ENCODE measurements around the gene BEST2. TPM values are rescaled to one million over a fixed set of nuclear protein-coding genes. Genes with fewer than 3 reads are reported as not detected.

Gene BEST2
- total and polyA plus RNA-seq, 2 of the 4 experiments (the other 2 are of a cell fraction), result not detected

DNA sequence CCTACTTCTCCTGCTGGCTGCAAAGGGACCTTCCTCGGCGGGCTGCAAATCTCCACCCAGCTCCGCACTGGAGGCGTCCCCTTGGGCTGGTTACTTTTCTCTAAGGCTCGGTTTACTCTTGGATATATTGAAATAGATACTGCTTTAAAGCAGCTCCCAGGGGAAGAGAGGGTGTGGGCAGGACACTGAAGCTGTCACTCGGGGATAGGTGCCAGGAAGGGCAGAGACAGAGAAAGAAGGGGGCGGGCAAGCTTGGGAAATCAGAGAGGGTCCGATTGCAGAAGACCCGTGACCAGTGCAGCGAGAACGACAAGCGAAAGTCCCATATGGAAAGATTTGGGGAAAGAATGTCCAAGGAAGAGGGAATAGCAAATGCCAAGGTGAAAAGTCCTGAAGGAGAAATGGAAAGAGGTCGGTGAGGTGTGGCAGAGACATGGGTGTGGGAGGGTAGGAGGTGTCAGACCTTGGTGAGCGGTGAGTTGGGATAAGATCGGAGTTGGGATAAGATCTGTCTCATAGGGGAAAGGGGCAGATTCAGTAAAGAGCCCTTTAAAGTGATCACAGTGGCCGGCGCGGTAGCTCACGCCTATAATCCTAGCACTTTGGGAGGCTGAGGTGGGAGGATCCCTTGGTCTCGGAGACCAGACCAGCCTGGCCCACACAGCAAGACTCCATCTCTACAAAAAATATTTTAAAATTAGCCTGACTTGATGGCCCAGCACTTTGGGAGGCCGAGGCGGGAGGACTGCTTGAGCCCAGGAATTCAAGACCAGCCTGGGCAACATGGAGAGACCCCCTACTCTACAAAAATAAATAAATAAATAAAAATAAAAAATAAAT is 50.9 kb downstream of the BEST2 start:
- no peak overlapping the region for H2BK5ac ChIP-seq (ENCODE audit: low read depth, low read length, poor library complexity, severe bottlenecking)
- no peak overlapping the region for H2BK20ac ChIP-seq (ENCODE audit: low read depth, low read length)
- H4K8ac ChIP-seq (ENCODE audit: low read depth in 2 of 2, low read length in 2 of 2), result peak overlapping the region in 1 of 2 experiments; percentile 61; a peak in 1 of 4 replicates
- H4K20me1 ChIP-seq (ENCODE audit: insufficient read depth, low read length), result no peaks in the 10 kb centered on the region
- H3K4me2 ChIP-seq (ENCODE audit: low read depth, low read length), result peak overlapping the region; percentile 85
- H3K18ac ChIP-seq (ENCODE audit: low read depth, low read length), result no peak overlapping the region
- peaks cover 9% of the 10 kb centered on the region for H3K36me3 ChIP-seq (ENCODE audit: control insufficient read depth, insufficient read depth, low read length)
- H3K9ac ChIP-seq (ENCODE audit: low read depth, low read length), result peak overlapping the region; percentile 8
- 30% methylated on average over 7 of the region's 22 CpGs; no CpG with 5 or more reads in 1 of the 2 experiments for WGBS, 2 experiments (ENCODE audit: extremely low coverage in 2 of 2, insufficient read length in 1 of 2)
- in situ Hi-C loops (cut with MboI; ENCODE audit: low sequenced_read_pairs) (loop anchor here (5.0 kb wide), 1 partner anchor 35 kb away; no protein-coding TSS in a partner anchor), dilution Hi-C loops (cut with HindIII; ENCODE audit: low sequenced_read_pairs, unreplicated experiment) (no loop called here), intact Hi-C loops (cut with micrococcal nuclease) (no loop called here)
- BruUV-seq (replicated peaks), result no TSS peak
- no peak overlapping the region for H2BK120ac ChIP-seq (ENCODE audit: low read depth, low read length)
- H3K56ac ChIP-seq (ENCODE audit: extremely low read depth, insufficient read depth, low read length), result no peak overlapping the region
- H2BK15ac ChIP-seq (ENCODE audit: low read depth, low read length), result no peak overlapping the region
- POLR2A ChIA-PET (ENCODE audit: unreplicated experiment), result interaction anchor here (0.9 kb wide), 1 partner anchor 11 kb away, joined by 3 read pairs; the partner anchor contains the start of gene JUNB
- peaks cover 9% of the 10 kb centered on the region for H3K9me1 ChIP-seq (ENCODE audit: insufficient read depth, low read length)
- H3K27ac ChIP-seq (ENCODE audit: insufficient read depth, low read length), result no peak overlapping the region
- H3K4ac ChIP-seq (ENCODE audit: low read depth, low read length), result no peak overlapping the region
- peaks cover 9% of the 10 kb centered on the region for H3K4me1 ChIP-seq (ENCODE audit: control insufficient read depth, insufficient read depth, low read length)
- H3K27me3 ChIP-seq (ENCODE audit: control insufficient read depth, insufficient read depth, low read length), result no peaks in the 10 kb centered on the region
- DNase-seq (no peak), ATAC-seq (ENCODE audit: low read depth) (no peak)
- H3K79me1 ChIP-seq (ENCODE audit: low read depth in 1 of 2, low read length in 2 of 2), result peaks cover 12 to 32% of the 10 kb centered on the region in 2 experiments; a peak in 3 of 4 replicates
- H2AK9ac ChIP-seq (replicated peaks; ENCODE audit: low read depth, low read length, poor library complexity), result peak overlapping the region; percentile 44
- no peak for TF ChIP-seq CEBPB (IDR thresholded peaks at IDR 0.05; ENCODE audit: low read depth, low read length)
- no peak for TF ChIP-seq ELK1 (IDR thresholded peaks at IDR 0.05; ENCODE audit: borderline replicate concordance, low read depth, low read length)
- TF ChIP-seq RFX5 (IDR thresholded peaks at IDR 0.05; ENCODE audit: low read depth, low read length), result no peak
- no peak for TF ChIP-seq MXI1 (IDR thresholded peaks at IDR 0.05; ENCODE audit: borderline replicate concordance, low read depth, low read length)
- no peak for TF ChIP-seq MAFK (IDR thresholded peaks at IDR 0.05; ENCODE audit: low read depth, low read length)
- no peak overlapping the region for H4K91ac ChIP-seq (ENCODE audit: insufficient read depth, low read depth, low read length)
- peak overlapping the region; percentile 90 for H3K4me3 ChIP-seq (ENCODE audit: insufficient read depth, low read depth, low read length)
- peak overlapping the region; percentile 4; the same call in 1 of the 2 replicates for H3K14ac ChIP-seq (replicated peaks; ENCODE audit: low read depth, low read length)
- H2AK5ac ChIP-seq (ENCODE audit: low read depth, low read length), result no peak overlapping the region
- H3K23ac ChIP-seq (ENCODE audit: low read depth, low read length), result 0 out of 2 replicates have a peak overlapping the region, but pooled peaks have one; percentile 37
- H2AFZ ChIP-seq (replicated peaks; ENCODE audit: low read length, poor library complexity), result peak overlapping the region; percentile 98
- no peak overlapping the region for H4K5ac ChIP-seq (ENCODE audit: low read depth, low read length)
- CTCF ChIA-PET, result interaction anchor here (0.7 to 1.1 kb wide), 2 partner anchors 33 to 44 kb away, joined by 3 to 5 read pairs; no protein-coding TSS in a partner anchor
- H3K9me3 ChIP-seq (ENCODE audit: control insufficient read depth, insufficient read depth, low read length), result no peaks in the 10 kb centered on the region
